Memory B cell (primary cell): ENCODE results near the gene GPR183.

ENCODE experiments used
- ATAC-seq: fragments of 150-1000 bp; cut with Tn5 transposase; 2 replicates; pipeline ENCODE4 v1.10.0; 2021; ENCODE audit warnings: low read depth, mild to moderate bottlenecking, moderate library complexity
- DNase-seq, 2 donors: peaks; one replicate each; pipeline ENCODE4 v3.0.0; 2022; ENCODE audit warnings: low spot score in 2 of 2
- H3K27ac Mint-ChIP-seq: one replicate; pipeline ENCODE4 v1.8.0; 2022; ENCODE audit warnings: mild to moderate bottlenecking, moderate library complexity, mixed read lengths
- H3K27me3 Mint-ChIP-seq: one replicate; pipeline ENCODE4 v1.8.0; 2022; ENCODE audit warnings: mixed read lengths
- H3K36me3 Mint-ChIP-seq: one replicate; pipeline ENCODE4 v1.8.0; 2022; ENCODE audit warnings: mild to moderate bottlenecking, mixed read lengths
- H3K4me1 Mint-ChIP-seq: one replicate; pipeline ENCODE4 v1.8.0; 2022; ENCODE audit warnings: mixed read lengths
- H3K4me3 Mint-ChIP-seq: one replicate; pipeline ENCODE4 v1.8.0; 2022; ENCODE audit warnings: mild to moderate bottlenecking, moderate library complexity, mixed read lengths
- H3K9me3 Mint-ChIP-seq: one replicate; pipeline ENCODE4 v1.8.0; 2022; ENCODE audit warnings: mixed read lengths

Gene GPR183

GRCh38 chr13:99330942-99331341 lies 23.7 kb upstream of the GPR183 start:
- Mint-ChIP-seq H3K36me3 (peaks cover 21% of the 10 kb centered on the region), H3K4me1 (peaks cover 25% of the 10 kb centered on the region), H3K27ac (no peak overlapping the region), H3K27me3 (no peaks in the 10 kb centered on the region), H3K4me3 (no peak overlapping the region), H3K9me3 (no peaks in the 10 kb centered on the region)
- ATAC-seq, result no peak
- DNase-seq, result no peak

DNA sequence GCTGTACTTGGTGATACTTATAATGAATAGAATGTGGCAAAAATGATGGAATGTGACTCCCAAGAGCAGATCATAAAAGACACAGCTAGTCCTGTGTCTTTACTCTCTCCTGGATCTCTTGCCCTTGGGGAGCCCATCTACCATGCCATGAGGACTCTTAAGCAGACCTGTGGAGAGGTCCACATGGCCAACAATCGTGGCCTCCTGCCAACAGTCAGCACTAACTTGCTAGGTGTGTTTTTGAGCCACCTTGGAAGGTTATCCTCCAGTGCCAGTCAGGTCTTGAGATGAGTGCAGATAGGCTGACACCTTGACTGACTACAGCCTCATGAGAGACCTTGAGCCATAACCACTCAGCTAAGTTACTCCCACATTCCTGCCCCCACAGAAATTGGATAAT lies 22.3 kb upstream of the GPR183 start:
- Mint-ChIP-seq H3K4me3 (no peak overlapping the region), H3K27me3 (no peaks in the 10 kb centered on the region), H3K4me1 (peaks cover 28% of the 10 kb centered on the region), H3K27ac (no peak overlapping the region), H3K9me3 (no peaks in the 10 kb centered on the region), H3K36me3 (peaks cover 27% of the 10 kb centered on the region)
- ATAC-seq (no peak), DNase-seq (no peak)

GRCh38 chr13:99327761-99328160 lies 20.6 kb upstream of the GPR183 start:
- peaks cover 34% of the 10 kb centered on the region for H3K4me1 Mint-ChIP-seq
- H3K36me3 Mint-ChIP-seq, result peaks cover 25% of the 10 kb centered on the region
- no peaks in the 10 kb centered on the region for H3K9me3 Mint-ChIP-seq
- DNase-seq (no peak), ATAC-seq (no peak)
- H3K27me3 Mint-ChIP-seq, result no peaks in the 10 kb centered on the region
- no peak overlapping the region for H3K27ac Mint-ChIP-seq
- no peak overlapping the region for H3K4me3 Mint-ChIP-seq

DNA sequence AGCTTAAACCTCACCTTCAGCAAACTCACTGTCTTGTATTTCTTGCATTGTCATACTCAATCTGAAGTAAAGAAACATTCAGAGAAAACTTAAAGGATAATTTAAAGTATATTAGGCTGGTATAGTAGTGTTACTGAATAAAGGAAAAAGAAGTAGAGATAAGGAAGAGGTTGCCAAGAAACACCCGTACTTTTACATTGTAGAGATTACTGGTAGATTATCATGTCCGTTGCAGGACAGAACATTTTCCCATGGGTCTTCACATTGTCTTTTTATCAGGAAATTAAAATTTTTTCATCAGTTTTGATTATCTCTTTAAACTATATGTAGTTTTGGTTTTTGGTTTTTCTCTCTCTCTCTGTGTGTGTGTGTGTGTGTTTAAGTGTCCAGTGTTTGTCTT lies 19.9 kb upstream of the GPR183 start:
- H3K4me1 Mint-ChIP-seq, result peaks cover 40% of the 10 kb centered on the region
- DNase-seq (no peak), ATAC-seq (no peak)
- H3K27ac Mint-ChIP-seq, result no peak overlapping the region
- no peaks in the 10 kb centered on the region for H3K27me3 Mint-ChIP-seq
- no peak overlapping the region for H3K4me3 Mint-ChIP-seq
- no peaks in the 10 kb centered on the region for H3K9me3 Mint-ChIP-seq
- H3K36me3 Mint-ChIP-seq, result peaks cover 23% of the 10 kb centered on the region

DNA sequence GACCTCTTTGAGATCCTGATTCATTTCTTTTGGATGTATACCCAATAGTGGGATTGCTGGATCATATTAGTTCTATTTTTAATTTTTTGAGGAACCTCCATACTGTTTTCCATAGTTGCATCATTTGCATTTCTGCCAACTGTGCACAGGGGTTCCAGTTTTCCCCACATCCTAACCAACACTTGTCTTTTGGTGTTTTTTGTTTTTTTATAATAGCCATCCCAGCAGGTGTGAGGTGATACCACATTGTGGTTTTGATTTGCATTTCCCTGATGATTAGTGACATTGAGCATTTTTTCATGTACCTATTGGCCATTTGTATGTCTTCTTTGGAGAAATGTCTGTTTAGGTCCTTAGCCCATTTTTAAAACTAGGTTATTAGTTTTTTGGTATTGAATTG lies 18.8 kb upstream of the GPR183 start:
- H3K9me3 Mint-ChIP-seq, result no peaks in the 10 kb centered on the region
- H3K4me3 Mint-ChIP-seq, result peak overlapping the region; percentile 35
- DNase-seq, result no peak
- H3K27me3 Mint-ChIP-seq, result no peaks in the 10 kb centered on the region
- peaks cover 21% of the 10 kb centered on the region for H3K36me3 Mint-ChIP-seq
- peaks cover 38% of the 10 kb centered on the region for H3K4me1 Mint-ChIP-seq
- peak; percentile 45 for ATAC-seq
- H3K27ac Mint-ChIP-seq, result peak overlapping the region; percentile 42

GRCh38 chr13:99323488-99323887 lies 16.3 kb upstream of the GPR183 start:
- H3K4me3 Mint-ChIP-seq, result no peak overlapping the region
- peaks cover 17% of the 10 kb centered on the region for H3K36me3 Mint-ChIP-seq
- peak overlapping the region; percentile 94 for H3K27ac Mint-ChIP-seq
- H3K27me3 Mint-ChIP-seq, result no peaks in the 10 kb centered on the region
- DNase-seq (no peak), ATAC-seq (no peak)
- peaks cover 44% of the 10 kb centered on the region for H3K4me1 Mint-ChIP-seq
- no peaks in the 10 kb centered on the region for H3K9me3 Mint-ChIP-seq

GRCh38 chr13:99322297-99323103 lies 15.3 kb upstream of the GPR183 start:
- peaks cover 44% of the 10 kb centered on the region for H3K4me1 Mint-ChIP-seq
- H3K27me3 Mint-ChIP-seq, result no peaks in the 10 kb centered on the region
- peaks cover 18% of the 10 kb centered on the region for H3K36me3 Mint-ChIP-seq
- H3K9me3 Mint-ChIP-seq, result no peaks in the 10 kb centered on the region
- H3K4me3 Mint-ChIP-seq, result peak overlapping the region; percentile 57
- H3K27ac Mint-ChIP-seq, result peak overlapping the region; percentile 94
- ATAC-seq, result peak; percentile 82
- DNase-seq, result no peak

GRCh38 chr13:99321709-99322108 lies 14.5 kb upstream of the GPR183 start:
- no peak overlapping the region for H3K4me3 Mint-ChIP-seq
- no peaks in the 10 kb centered on the region for H3K27me3 Mint-ChIP-seq

GRCh38 chr13:99320693-99321481 lies 13.7 kb upstream of the GPR183 start:
- no peak overlapping the region for H3K4me3 Mint-ChIP-seq
- H3K36me3 Mint-ChIP-seq, result peaks cover 19% of the 10 kb centered on the region
- no peak for DNase-seq
- H3K27ac Mint-ChIP-seq, result no peak overlapping the region
- ATAC-seq, result peak; percentile 42
- no peaks in the 10 kb centered on the region for H3K9me3 Mint-ChIP-seq
- no peaks in the 10 kb centered on the region for H3K27me3 Mint-ChIP-seq
- H3K4me1 Mint-ChIP-seq, result peaks cover 34% of the 10 kb centered on the region

More at GRCh38 chr13:99321709-99322108, 14.5 kb upstream of the GPR183 start:
- Mint-ChIP-seq H3K27ac (peak overlapping the region; percentile 94), H3K36me3 (peaks cover 16% of the 10 kb centered on the region), H3K4me1 (peaks cover 37% of the 10 kb centered on the region), H3K9me3 (no peaks in the 10 kb centered on the region)
- DNase-seq (no peak), ATAC-seq (no peak)

GRCh38 chr13:99316657-99317256 lies 9.6 kb upstream of the GPR183 start:
- Mint-ChIP-seq H3K27me3 (no peaks in the 10 kb centered on the region), H3K4me1 (peaks cover 21% of the 10 kb centered on the region), H3K4me3 (no peak overlapping the region), H3K27ac (peak overlapping the region; percentile 58), H3K36me3 (peaks cover 32% of the 10 kb centered on the region), H3K9me3 (no peaks in the 10 kb centered on the region)
- no peak for DNase-seq
- ATAC-seq, result no peak

DNA sequence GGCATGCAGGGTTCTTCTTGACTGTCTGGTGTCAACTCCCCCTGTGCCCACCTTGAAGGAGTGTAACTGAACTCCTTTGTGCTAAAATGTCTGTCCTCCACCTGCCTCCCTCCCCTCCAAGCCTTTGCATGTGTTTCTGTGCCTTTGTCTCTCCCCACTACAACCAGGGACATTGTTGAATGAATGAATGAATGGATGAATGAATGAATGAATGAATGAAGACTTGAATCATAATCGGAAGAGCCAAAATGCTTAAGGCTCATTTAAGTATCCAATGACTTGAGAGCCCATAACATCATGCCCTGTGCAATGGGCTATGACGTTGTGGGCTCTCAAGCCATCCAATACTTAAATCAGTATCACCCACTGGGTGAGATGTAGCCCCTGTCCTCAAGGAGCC lies 9.0 kb upstream of the GPR183 start:
- ATAC-seq (no peak), DNase-seq (no peak)
- Mint-ChIP-seq H3K27ac (peak overlapping the region; percentile 58), H3K4me1 (peaks cover 21% of the 10 kb centered on the region), H3K36me3 (peaks cover 32% of the 10 kb centered on the region), H3K9me3 (no peaks in the 10 kb centered on the region), H3K4me3 (no peak overlapping the region), H3K27me3 (no peaks in the 10 kb centered on the region)

- Mint-ChIP-seq H3K4me1 (peaks cover 25% of the 10 kb centered on the region), H3K27me3 (no peaks in the 10 kb centered on the region)
- no peak for ATAC-seq
Measured at GRCh38 chr13:99315186-99315585, 8.0 kb upstream of the GPR183 start.

GRCh38 chr13:99314640-99315176 lies 7.5 kb upstream of the GPR183 start:
- DNase-seq, result no peak
- no peak for ATAC-seq
- Mint-ChIP-seq H3K27ac (peak overlapping the region; percentile 25), H3K4me3 (no peak overlapping the region), H3K27me3 (no peaks in the 10 kb centered on the region), H3K36me3 (peaks cover 33% of the 10 kb centered on the region), H3K9me3 (no peaks in the 10 kb centered on the region), H3K4me1 (peaks cover 23% of the 10 kb centered on the region)

More at GRCh38 chr13:99315186-99315585, 8.0 kb upstream of the GPR183 start:
- DNase-seq, result no peak
- Mint-ChIP-seq H3K27ac (peak overlapping the region; percentile 25), H3K36me3 (peaks cover 32% of the 10 kb centered on the region), H3K9me3 (no peaks in the 10 kb centered on the region), H3K4me3 (no peak overlapping the region)

GRCh38 chr13:99313941-99314340 lies 6.7 kb upstream of the GPR183 start:
- Mint-ChIP-seq H3K4me3 (no peak overlapping the region), H3K27me3 (no peaks in the 10 kb centered on the region), H3K36me3 (peaks cover 33% of the 10 kb centered on the region), H3K27ac (no peak overlapping the region), H3K9me3 (no peaks in the 10 kb centered on the region), H3K4me1 (peaks cover 19% of the 10 kb centered on the region)
- no peak for ATAC-seq
- no peak for DNase-seq
